B cell (primary cell): ENCODE measurements around the gene OPTN. TPM values are rescaled to one million over a fixed set of nuclear protein-coding genes. Genes with fewer than 3 reads are reported as not detected.

Experiments
- ATAC-seq: fragments of 200-7000 bp; cut with Tn5 transposase; one replicate; pipeline ENCODE4 v1.10.0; 2021; ENCODE audit warnings: low read depth, mild to moderate bottlenecking, moderate number of reproducible peaks, moderate library complexity
- CTCF ChIA-PET: fragments of 350-600 bp; sonication (Branson Sonifier 250); formaldehyde crosslinking; loops from one replicate; lab custom pipeline; 2021; ENCODE audit warnings: antibody characterized with exemption, inconsistent platforms; lab: Charles Lee
- POLR2A ChIA-PET: fragments of 350-600 bp; sonication (Branson Sonifier 250); formaldehyde crosslinking; loops from one replicate; lab custom pipeline; 2021; ENCODE audit warnings: antibody characterized with exemption; lab: Charles Lee
- DNase-seq: peaks from one replicate; pipeline ENCODE4 v3.0.0; 2013
- H2AFZ ChIP-seq: 2 replicates; pipeline ENCODE4 v1.6.1; 2012; ENCODE audit warnings: mild to moderate bottlenecking, low read depth, low read length; ENCODE audit not compliant: insufficient read depth, poor library complexity, severe bottlenecking
- H3K27ac ChIP-seq, 2 donors: 1 replicate in 1 of 2; 2 replicates in 1 of 2; pipeline ENCODE4 v1.5.1; 2012 to 2013; ENCODE audit warnings: low read length in 2 of 2, mild to moderate bottlenecking in 2 of 2, moderate library complexity in 1 of 2
- H3K27me3 ChIP-seq, 4 experiments: fragments of 200-600 bp in 1 of 4; sonication (generic) in 1 of 4; replicated peaks in 1 of 4; 1 replicate in 2 of 4; 2 replicates in 2 of 4; pipeline versions ENCODE4 v1.6.1 to v1.7.0; 2013 to 2016; ENCODE audit warnings: low read length in 3 of 4, mild to moderate bottlenecking in 2 of 4, mixed read lengths in 1 of 4, moderate library complexity in 1 of 4; ENCODE audit not compliant: insufficient read depth in 4 of 4, control insufficient read depth in 3 of 4; ENCODE audit errors: control extremely low read depth in 1 of 4
- H3K36me3 ChIP-seq, 2 experiments: replicated peaks in 1 of 2; 1 replicate in 1 of 2; 2 replicates in 1 of 2; pipeline versions ENCODE4 v1.6.1 to v1.7.1; 2013; ENCODE audit warnings: low read length in 1 of 2; ENCODE audit not compliant: insufficient read depth in 2 of 2, control insufficient read depth in 1 of 2; ENCODE audit errors: control extremely low read depth in 1 of 2, extremely low read depth in 1 of 2
- H3K4me1 ChIP-seq, 2 donors: fragments of 200-600 bp in 1 of 2; sonication (generic) in 1 of 2; 1 replicate in 1 of 2; 2 replicates in 1 of 2; pipeline versions ENCODE4 v1.5.1 to v1.6.1; 2013 to 2017; ENCODE audit warnings: low read length in 2 of 2; ENCODE audit not compliant: control insufficient read depth in 2 of 2, insufficient read depth in 2 of 2
- H3K4me2 ChIP-seq: replicated peaks from 2 replicates; pipeline ENCODE3; 2012; ENCODE audit warnings: mild to moderate bottlenecking, low read depth, low read length; ENCODE audit not compliant: poor library complexity, severe bottlenecking
- H3K4me3 ChIP-seq, 5 experiments: fragments of 200-600 bp in 1 of 5; sonication (generic) in 1 of 5; 1 replicate in 3 of 5; 2 replicates in 2 of 5; pipeline versions ENCODE4 v1.5.1 to v1.7.0; 2011 to 2016; ENCODE audit warnings: low read length in 4 of 5, mild to moderate bottlenecking in 4 of 5, low read depth in 2 of 5, control low read depth in 1 of 5, moderate library complexity in 1 of 5; ENCODE audit not compliant: insufficient read depth in 1 of 5; ENCODE audit errors: control extremely low read depth in 1 of 5, extremely low read depth in 1 of 5
- H3K79me2 ChIP-seq: fragments of 200-600 bp; sonication (generic); one replicate; pipeline ENCODE4 v1.6.0; 2016; ENCODE audit warnings: low read length; ENCODE audit not compliant: control insufficient read depth, insufficient read depth
- H3K9ac ChIP-seq: fragments of 200-600 bp; sonication (generic); 2 replicates; pipeline ENCODE4 v1.6.1; 2017; ENCODE audit warnings: mild to moderate bottlenecking, low read length, moderate library complexity
- H3K9me3 ChIP-seq, 3 donors: one replicate each; pipeline versions ENCODE4 v1.6.1 to v1.7.1; 2013; ENCODE audit warnings: low read length in 2 of 3; ENCODE audit not compliant: control insufficient read depth in 2 of 3, insufficient read depth in 1 of 3; ENCODE audit errors: control extremely low read depth in 1 of 3
- H4K20me1 ChIP-seq: 2 replicates; pipeline ENCODE4 v1.6.0; 2012; ENCODE audit warnings: mild to moderate bottlenecking, low read length; ENCODE audit not compliant: insufficient read depth, control insufficient read depth, poor library complexity, severe bottlenecking
- H3K27ac Mint-ChIP-seq: one replicate; pipeline ENCODE4 v1.8.0; 2021; ENCODE audit warnings: mixed read lengths
- H3K27me3 Mint-ChIP-seq: one replicate; pipeline ENCODE4 v1.8.0; 2021; ENCODE audit warnings: mixed read lengths
- H3K4me1 Mint-ChIP-seq: one replicate; pipeline ENCODE4 v1.8.0; 2021; ENCODE audit warnings: mixed read lengths
- H3K4me3 Mint-ChIP-seq: one replicate; pipeline ENCODE4 v1.8.0; 2021; ENCODE audit warnings: mixed read lengths
- H3K9me3 Mint-ChIP-seq: one replicate; pipeline ENCODE4 v1.8.0; 2022; ENCODE audit warnings: mixed read lengths; ENCODE audit not compliant: insufficient read depth
- EZH2 ChIP-seq: IDR thresholded peaks from 2 replicates; pipeline ENCODE4 v1.6.1; 2012; ENCODE audit warnings: borderline replicate concordance, low read depth, mild to moderate bottlenecking, moderate library complexity, low read length; ENCODE audit not compliant: insufficient read depth, poor library complexity, severe bottlenecking
- WGBS: methylation state at CpG from one replicate; pipeline ENCODE4 v1.1.5; 2013; ENCODE audit warnings: missing lambda C conversion rate; ENCODE audit not compliant: insufficient coverage; 5-methylcytosine and 5-hydroxymethylcytosine counted together
- intact Hi-C: fragments of 100-400 bp; cut with micrococcal nuclease; formaldehyde crosslinking; loops from one replicate; pipeline ENCODE4 v1.10.0; 2022
- polyA plus RNA-seq: library from polyadenylated mRNA; depleted of rRNA; stranded (reverse); fragments of >200 nt; gene quantifications from 2 replicates; pipeline ENCODE4 v1.2.3, GENCODE V29; 2012
- total RNA-seq, 2 donors: library from RNA; stranded (reverse); fragments of 120-200 nt in 1 of 2; gene quantifications; 1 replicate in 1 of 2; 2 replicates in 1 of 2; pipeline versions ENCODE4 v1.2.3 to v1.2.4, GENCODE V29; 2013 to 2022
- TF ChIP-seq, protein P1 (sequence below): fragments of 200-600 bp; IDR thresholded peaks from one replicate; pipeline ENCODE4 v1.8.0; 2022; ENCODE audit warnings: antibody characterized with exemption, mild to moderate bottlenecking

OPTN gene
- total and polyA plus RNA-seq, 2 donors (not counting 1 experiment from before 2014, with no cell fraction given) = 5.2 to 42.8 TPM

DNA sequence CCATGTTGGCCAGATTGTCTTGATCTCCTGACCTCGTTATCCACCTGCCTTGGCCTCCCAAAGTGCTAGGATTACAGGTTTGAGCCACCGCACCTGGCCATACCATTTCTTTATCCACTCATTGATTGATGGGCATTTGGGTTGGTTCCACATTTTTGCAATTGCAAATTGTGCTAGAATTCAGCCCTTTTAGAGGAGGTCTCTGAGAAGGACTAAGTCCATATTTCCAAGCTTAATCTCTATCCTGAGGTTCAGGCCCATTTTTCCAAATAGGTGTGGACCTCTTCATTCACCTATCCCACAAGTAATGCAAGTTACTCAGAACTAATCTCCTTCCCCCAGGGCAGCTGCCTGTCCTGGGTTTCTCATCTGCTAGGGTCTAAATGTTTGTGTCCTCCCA lies 9.7 kb upstream of the OPTN start:
- H3K27me3 ChIP-seq = peaks cover 0 to 2% (median 0%) of the 10 kb centered on the region in 4 experiments
- Mint-ChIP-seq H3K4me1 (no peaks in the 10 kb centered on the region), H3K9me3 (peaks cover 2% of the 10 kb centered on the region), H3K27ac (no peak overlapping the region), H3K27me3 (peaks cover 24% of the 10 kb centered on the region), H3K4me3 (no peak overlapping the region)
- H3K9me3 ChIP-seq = peaks cover 0 to 3% (median 1%) of the 10 kb centered on the region in 3 donors
- no peaks in the 10 kb centered on the region for H3K4me1 ChIP-seq
- H3K36me3 ChIP-seq = no peaks in the 10 kb centered on the region
- DNase-seq = no peak
- ATAC-seq = no peak
- no peak overlapping the region for H3K9ac ChIP-seq
- intact Hi-C loops = no loop called here
- TF ChIP-seq EZH2 = no peak
- TF ChIP-seq, protein P1, sequence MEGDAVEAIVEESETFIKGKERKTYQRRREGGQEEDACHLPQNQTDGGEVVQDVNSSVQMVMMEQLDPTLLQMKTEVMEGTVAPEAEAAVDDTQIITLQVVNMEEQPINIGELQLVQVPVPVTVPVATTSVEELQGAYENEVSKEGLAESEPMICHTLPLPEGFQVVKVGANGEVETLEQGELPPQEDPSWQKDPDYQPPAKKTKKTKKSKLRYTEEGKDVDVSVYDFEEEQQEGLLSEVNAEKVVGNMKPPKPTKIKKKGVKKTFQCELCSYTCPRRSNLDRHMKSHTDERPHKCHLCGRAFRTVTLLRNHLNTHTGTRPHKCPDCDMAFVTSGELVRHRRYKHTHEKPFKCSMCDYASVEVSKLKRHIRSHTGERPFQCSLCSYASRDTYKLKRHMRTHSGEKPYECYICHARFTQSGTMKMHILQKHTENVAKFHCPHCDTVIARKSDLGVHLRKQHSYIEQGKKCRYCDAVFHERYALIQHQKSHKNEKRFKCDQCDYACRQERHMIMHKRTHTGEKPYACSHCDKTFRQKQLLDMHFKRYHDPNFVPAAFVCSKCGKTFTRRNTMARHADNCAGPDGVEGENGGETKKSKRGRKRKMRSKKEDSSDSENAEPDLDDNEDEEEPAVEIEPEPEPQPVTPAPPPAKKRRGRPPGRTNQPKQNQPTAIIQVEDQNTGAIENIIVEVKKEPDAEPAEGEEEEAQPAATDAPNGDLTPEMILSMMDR = no peak
- POLR2A ChIA-PET = no interaction called here
- CTCF ChIA-PET = interaction anchor here (0.6 kb wide), 1 partner anchor 1459 kb away, joined by 3 read pairs; no protein-coding TSS in a partner anchor
- no peak overlapping the region for H3K27ac ChIP-seq
- no peaks in the 10 kb centered on the region for H3K79me2 ChIP-seq
- H3K4me3 ChIP-seq = no peak overlapping the region
- H2AFZ ChIP-seq = no peak overlapping the region
- WGBS = 80% methylated on average over 1 of the region's 2 CpGs
- H4K20me1 ChIP-seq = no peaks in the 10 kb centered on the region
- no peak overlapping the region for H3K4me2 ChIP-seq

DNA sequence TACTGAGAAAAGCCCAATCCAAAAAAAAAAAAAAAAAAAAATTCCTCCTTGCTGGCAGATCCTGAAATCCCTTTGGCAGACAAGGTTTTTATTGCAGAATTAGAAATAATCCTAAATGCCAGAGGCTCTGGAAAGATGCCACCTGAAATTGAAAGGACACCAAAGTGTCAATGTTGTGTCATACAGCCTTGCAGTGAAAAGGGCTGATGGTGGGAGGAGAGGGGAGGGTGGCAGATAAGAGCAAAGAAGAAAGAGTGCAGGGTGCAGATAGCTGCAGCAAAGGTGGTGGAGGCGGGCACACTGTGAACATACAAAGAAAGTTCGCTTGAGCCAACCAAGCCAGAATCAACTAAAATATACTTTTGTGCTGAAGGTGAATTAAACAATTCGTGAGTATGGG lies 8.2 kb upstream of the OPTN start:
- no peak overlapping the region for H2AFZ ChIP-seq
- H3K9me3 ChIP-seq = peaks cover 0 to 1% (median 0%) of the 10 kb centered on the region in 3 donors
- H3K4me2 ChIP-seq = no peak overlapping the region
- Mint-ChIP-seq H3K9me3 (peaks cover 2% of the 10 kb centered on the region), H3K27ac (no peak overlapping the region), H3K4me3 (no peak overlapping the region), H3K27me3 (peaks cover 24% of the 10 kb centered on the region), H3K4me1 (no peaks in the 10 kb centered on the region)
- DNase-seq (no peak), ATAC-seq (no peak)
- no peaks in the 10 kb centered on the region for H3K4me1 ChIP-seq
- no peaks in the 10 kb centered on the region for H3K79me2 ChIP-seq
- H3K27me3 ChIP-seq = peaks cover 0 to 2% (median 0%) of the 10 kb centered on the region in 4 experiments
- ChIA-PET CTCF (interaction anchor here (0.6 to 0.7 kb wide), 3 partner anchors 8 to 718 kb away, joined by 3 read pairs; partner anchors contain the start of gene OPTN), POLR2A (no interaction called here)
- H4K20me1 ChIP-seq = no peaks in the 10 kb centered on the region
- H3K9ac ChIP-seq = no peak overlapping the region
- WGBS = no CpG with 5 or more reads among the region's 3 CpGs
- no peak overlapping the region for H3K27ac ChIP-seq
- no peak overlapping the region for H3K4me3 ChIP-seq
- TF ChIP-seq, protein P1 = no peak
- intact Hi-C loops = no loop called here
- H3K36me3 ChIP-seq = no peaks in the 10 kb centered on the region
